Hepatocyte (in vitro differentiated cells): ENCODE results near the gene SLAMF9.

Experiments used
- EZH2 ChIP-seq: fragments of 200-600 bp; sonication (generic); IDR thresholded peaks from 2 replicates; pipeline ENCODE4 v1.6.1; 2016; ENCODE audit warnings: antibody characterized with exemption, mild to moderate bottlenecking, borderline replicate concordance
- EZH2phosphoT487 ChIP-seq: fragments of 200-600 bp; sonication (generic); IDR thresholded peaks from one replicate; pipeline ENCODE4 v1.6.1; 2018; ENCODE audit warnings: antibody characterized with exemption, mild to moderate bottlenecking, low read depth, moderate library complexity; ENCODE audit not compliant: unreplicated experiment, severe bottlenecking
- TF ChIP-seq, protein P1 (sequence below): fragments of 200-600 bp; sonication (generic); IDR thresholded peaks from 2 replicates; pipeline ENCODE4 v1.5.1; 2016; ENCODE audit warnings: antibody characterized with exemption, mild to moderate bottlenecking; ENCODE audit not compliant: poor library complexity

DNA sequence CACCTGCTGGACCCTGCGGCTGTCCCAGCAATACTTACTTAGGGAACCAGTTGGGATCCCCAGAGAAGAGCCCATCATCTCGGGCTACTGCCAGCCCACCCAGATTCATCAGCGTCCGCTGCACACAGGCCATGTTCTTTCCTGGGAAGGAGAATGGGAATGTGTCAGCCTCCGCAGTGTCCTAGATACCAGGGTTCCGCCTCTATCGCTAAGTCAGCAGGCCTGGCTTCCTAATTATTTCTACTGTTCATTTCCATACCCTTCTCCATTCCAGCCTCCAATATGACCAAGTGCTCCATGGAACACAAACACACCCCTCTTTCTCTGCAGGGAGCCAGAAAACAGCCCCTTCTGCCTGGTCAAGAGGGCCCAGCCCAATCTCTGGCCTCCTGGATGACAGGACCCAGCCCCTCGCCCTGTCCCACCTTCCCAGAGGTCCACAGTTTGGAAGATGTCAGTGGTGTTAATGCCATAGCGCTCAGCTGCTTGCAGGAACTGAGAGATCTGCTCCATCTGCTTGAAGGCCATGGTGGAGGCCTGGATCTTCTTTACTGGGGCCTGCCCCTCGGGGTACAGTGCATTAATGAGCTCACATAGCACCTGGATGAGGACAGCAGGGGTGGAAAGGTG lies 34.7 kb downstream of the SLAMF9 start:
- TF ChIP-seq EZH2 (no peak), EZH2phosphoT487 (no peak)
- TF ChIP-seq, protein P1, sequence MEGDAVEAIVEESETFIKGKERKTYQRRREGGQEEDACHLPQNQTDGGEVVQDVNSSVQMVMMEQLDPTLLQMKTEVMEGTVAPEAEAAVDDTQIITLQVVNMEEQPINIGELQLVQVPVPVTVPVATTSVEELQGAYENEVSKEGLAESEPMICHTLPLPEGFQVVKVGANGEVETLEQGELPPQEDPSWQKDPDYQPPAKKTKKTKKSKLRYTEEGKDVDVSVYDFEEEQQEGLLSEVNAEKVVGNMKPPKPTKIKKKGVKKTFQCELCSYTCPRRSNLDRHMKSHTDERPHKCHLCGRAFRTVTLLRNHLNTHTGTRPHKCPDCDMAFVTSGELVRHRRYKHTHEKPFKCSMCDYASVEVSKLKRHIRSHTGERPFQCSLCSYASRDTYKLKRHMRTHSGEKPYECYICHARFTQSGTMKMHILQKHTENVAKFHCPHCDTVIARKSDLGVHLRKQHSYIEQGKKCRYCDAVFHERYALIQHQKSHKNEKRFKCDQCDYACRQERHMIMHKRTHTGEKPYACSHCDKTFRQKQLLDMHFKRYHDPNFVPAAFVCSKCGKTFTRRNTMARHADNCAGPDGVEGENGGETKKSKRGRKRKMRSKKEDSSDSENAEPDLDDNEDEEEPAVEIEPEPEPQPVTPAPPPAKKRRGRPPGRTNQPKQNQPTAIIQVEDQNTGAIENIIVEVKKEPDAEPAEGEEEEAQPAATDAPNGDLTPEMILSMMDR: no peak
